D721Med (cell line): Measurements from ENCODE around the gene CAPZB.

ENCODE experiments used
- DNase-seq: peaks from one replicate; pipeline ENCODE4 v3.0.0; 2011; ENCODE audit warnings: low spot score; ENCODE audit not compliant: insufficient read length
- FAIRE-seq: peaks from 2 replicates; lab custom pipeline; 2011; peaks lifted over from hg19 to GRCh38; lab: Jason Lieb, UNC
- TF ChIP-seq, protein P1 (sequence below): IDR thresholded peaks from 2 replicates; pipeline ENCODE4 v1.5.1; 2012; ENCODE audit warnings: mild to moderate bottlenecking, control low read depth; ENCODE audit not compliant: insufficient read depth; ENCODE audit errors: missing control alignments

CAPZB gene

DNA sequence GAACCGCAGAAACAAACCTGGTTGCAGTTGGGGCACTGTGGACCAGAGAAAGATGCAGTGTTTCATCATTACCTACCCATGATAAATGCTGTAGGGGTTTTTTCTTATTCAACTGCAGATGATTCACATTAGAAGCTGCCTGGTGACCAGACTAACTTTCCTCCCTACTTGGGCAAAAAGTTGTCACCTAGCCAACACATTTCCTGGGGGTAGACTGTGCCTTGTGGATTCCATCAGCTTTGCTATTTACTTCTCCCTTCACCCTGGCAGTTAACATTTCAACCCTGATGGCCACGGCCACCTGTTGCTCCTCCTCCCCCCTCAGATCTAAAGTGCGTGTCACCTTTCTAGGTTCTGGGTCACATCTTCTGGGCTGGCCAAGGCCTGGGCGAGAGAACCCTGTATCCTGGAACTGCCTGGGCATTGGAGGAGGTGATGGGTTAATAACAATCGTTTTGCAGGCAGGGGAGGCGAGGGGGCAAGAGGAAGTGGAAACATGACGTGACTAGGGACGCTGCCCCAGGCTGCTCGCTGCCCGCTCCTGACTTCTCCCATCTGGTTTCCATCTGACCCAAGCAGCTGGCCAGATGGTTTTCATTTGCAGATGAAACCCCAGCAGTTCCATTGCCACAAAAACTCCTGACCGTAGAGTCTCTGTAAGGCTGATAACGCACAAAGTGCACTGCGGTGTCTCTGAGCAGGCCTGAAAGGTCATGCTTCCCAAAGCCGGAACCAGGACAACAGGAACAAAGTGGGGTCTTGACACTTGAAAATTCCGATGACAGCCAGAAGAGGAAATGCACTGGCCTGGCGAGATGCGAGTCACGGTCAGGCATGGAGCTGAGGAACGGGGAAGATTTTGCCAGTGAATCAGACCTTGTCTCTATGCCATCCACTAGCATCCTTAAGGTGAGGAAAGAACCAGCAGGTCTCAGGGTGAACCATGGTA, 36.6 kb downstream of the CAPZB start:
- TF ChIP-seq, protein P1, sequence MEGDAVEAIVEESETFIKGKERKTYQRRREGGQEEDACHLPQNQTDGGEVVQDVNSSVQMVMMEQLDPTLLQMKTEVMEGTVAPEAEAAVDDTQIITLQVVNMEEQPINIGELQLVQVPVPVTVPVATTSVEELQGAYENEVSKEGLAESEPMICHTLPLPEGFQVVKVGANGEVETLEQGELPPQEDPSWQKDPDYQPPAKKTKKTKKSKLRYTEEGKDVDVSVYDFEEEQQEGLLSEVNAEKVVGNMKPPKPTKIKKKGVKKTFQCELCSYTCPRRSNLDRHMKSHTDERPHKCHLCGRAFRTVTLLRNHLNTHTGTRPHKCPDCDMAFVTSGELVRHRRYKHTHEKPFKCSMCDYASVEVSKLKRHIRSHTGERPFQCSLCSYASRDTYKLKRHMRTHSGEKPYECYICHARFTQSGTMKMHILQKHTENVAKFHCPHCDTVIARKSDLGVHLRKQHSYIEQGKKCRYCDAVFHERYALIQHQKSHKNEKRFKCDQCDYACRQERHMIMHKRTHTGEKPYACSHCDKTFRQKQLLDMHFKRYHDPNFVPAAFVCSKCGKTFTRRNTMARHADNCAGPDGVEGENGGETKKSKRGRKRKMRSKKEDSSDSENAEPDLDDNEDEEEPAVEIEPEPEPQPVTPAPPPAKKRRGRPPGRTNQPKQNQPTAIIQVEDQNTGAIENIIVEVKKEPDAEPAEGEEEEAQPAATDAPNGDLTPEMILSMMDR = no peak
- no peak for DNase-seq
- FAIRE-seq = no peak

DNA sequence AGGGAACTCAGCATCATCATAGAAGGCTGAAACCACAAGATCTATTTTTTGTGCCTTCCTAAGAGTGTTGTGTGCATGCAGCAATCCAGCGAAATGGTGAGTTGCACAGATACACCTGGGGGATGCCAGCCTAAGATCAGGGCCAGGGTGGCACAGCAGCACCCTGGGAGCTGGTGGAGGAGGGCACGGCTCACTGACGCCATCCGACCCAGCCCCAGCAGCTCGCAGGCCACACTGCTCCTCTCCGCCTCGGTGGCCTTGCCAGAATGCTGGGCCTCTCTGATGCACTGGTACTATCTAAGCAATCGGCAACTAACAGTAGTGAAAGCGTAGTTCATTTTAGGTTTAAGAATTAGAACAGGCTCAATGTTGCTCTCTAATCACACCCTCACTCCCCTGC, 37.8 kb downstream of the CAPZB start:
- FAIRE-seq (no peak), DNase-seq (no peak)
- TF ChIP-seq, protein P1 = no peak

DNA sequence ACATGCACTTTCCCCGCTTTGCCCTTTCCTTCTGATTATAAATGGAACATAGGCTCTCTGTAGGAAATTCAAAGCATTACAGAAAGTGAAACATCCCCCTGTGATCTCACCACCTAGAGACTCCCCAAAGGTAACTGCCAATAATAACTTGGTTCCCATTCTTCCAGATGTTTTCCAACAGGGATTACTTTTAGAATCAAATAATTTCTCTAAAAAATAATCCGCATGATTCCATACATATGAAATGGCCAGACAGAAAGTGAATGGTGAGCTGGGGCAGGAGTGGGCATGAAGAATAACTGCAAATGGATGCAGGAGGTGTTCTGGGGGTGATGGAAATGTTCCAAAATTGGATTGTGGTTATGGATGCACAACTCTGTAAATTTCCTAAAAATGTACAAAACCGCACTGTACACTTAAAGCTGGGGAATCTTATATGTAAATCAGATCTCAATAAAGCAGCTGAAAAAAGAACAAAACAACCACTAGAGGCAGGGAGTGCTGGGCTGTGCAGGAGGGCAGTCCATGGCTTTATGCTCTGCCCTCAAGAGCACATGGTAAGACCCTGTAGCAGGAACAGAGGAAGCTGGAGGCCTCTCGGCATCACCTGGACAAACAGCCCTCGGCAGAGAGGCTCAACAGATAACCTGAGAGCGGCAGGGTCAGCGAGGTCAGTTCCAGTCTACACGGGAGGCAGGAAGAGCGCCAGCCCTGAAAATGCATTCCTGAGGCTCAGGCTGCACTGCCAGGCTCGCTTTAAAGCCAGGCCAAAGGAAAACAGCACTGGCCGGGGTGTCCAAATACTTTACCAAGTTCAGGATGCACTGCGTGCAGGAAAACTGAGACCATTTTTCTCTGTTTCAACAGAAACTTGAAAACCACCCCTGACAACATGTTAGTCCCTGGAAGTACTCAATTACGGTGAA, 39.7 kb downstream of the CAPZB start:
- FAIRE-seq = no peak
- TF ChIP-seq, protein P1 = no peak
- no peak for DNase-seq

DNA sequence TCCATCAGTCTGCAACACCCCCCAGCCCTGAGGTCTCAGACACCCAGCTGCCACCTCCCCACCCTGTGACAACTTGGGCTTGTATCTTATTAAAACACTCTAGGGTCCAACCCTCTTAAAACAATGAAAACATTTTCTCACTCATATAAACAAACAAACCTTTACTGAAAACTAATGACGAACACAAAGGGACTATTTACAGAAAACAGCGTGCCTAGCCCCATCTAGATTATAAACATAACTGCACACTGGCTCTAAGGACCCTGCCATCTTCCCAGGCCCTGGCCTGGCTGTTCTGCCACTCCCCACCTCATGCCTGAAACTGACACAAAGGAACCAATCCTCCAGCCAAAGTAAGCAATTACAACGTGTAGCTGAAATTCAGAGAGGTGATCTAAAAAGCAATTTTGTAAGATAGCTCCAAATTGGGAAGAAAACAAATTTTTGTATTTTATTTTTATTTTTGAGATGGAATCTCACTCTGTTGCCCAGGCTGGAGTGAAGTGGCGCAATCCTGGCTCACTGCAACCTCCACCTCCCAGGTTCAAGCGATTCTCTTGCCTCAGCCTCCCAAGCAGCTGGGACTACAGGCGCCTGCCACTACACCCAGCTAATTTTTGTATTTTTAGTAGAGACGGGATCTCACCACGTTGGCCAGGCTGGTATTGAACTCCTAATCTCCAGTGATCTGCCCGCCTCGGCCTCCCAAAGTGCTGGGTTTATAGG, 40.9 kb downstream of the CAPZB start:
- DNase-seq = no peak
- no peak for FAIRE-seq

DNA sequence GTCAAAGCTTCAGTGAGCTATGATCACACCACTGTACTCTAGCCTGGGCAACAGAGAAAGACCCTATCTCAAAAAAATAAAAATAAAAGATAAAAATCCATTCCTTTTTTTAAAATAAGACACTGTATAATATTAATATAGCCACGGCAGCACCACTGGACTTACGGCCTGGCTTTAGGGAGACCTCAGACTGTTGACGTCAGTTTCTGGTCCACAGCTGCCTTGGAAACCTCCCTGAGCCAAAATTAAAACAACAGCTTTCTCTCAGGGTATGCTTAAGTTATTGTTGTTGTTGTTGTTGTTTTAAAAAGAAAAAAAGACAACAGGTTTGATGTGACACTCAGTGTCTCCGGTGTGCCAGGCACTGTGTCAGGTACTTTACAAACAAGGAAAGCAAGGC, 42.0 kb downstream of the CAPZB start:
- FAIRE-seq = no peak
- no peak for DNase-seq

More for the DNA sequence above, 40.9 kb downstream of the CAPZB start:
- TF ChIP-seq, protein P1 = no peak

More for the DNA sequence above, 42.0 kb downstream of the CAPZB start:
- TF ChIP-seq, protein P1 = no peak
